Immature natural killer cell (primary cell): ENCODE data around the gene TMEM53. TPM values are rescaled to one million over a fixed set of nuclear protein-coding genes. Genes with fewer than 3 reads are reported as not detected.

Experiments used
- DNase-seq, 3 donors: peaks; one replicate each; pipeline ENCODE4 v3.0.0; 2022; ENCODE audit warnings: mixed read lengths in 1 of 3
- H3K27ac Mint-ChIP-seq, 6 donors: one replicate each; pipeline ENCODE4 v1.8.0; 2020; ENCODE audit warnings: mixed read lengths in 6 of 6, mild to moderate bottlenecking in 5 of 6, inconsistent platforms in 4 of 6, moderate library complexity in 3 of 6
- H3K27me3 Mint-ChIP-seq, 3 donors: one replicate each; pipeline ENCODE4 v1.8.0; 2020 to 2021; ENCODE audit warnings: low read depth in 3 of 3, mild to moderate bottlenecking in 3 of 3, mixed read lengths in 3 of 3, moderate library complexity in 3 of 3, inconsistent platforms in 1 of 3
- H3K36me3 Mint-ChIP-seq, 3 donors: one replicate each; pipeline ENCODE4 v1.8.0; 2020; ENCODE audit warnings: mixed read lengths in 3 of 3, inconsistent platforms in 2 of 3, mild to moderate bottlenecking in 2 of 3
- H3K4me1 Mint-ChIP-seq, 2 donors: one replicate each; pipeline ENCODE4 v1.8.0; 2020; ENCODE audit warnings: inconsistent platforms in 2 of 2, mild to moderate bottlenecking in 2 of 2, mixed read lengths in 2 of 2, moderate library complexity in 1 of 2
- H3K4me3 Mint-ChIP-seq, 5 donors: one replicate each; pipeline ENCODE4 v1.8.0; 2020; ENCODE audit warnings: mild to moderate bottlenecking in 5 of 5, mixed read lengths in 5 of 5, inconsistent platforms in 3 of 5, moderate library complexity in 3 of 5
- H3K9me3 Mint-ChIP-seq, 6 donors: one replicate each; pipeline ENCODE4 v1.8.0; 2020; ENCODE audit warnings: mild to moderate bottlenecking in 6 of 6, mixed read lengths in 6 of 6, inconsistent platforms in 4 of 6, moderate library complexity in 3 of 6
- polyA plus RNA-seq, 3 donors: library from polyadenylated mRNA; unstranded; fragments of 300-500 nt; fragmentation: Illumina TruSeq; gene quantifications; one replicate each; pipeline ENCODE4 v1.2.3, GENCODE V29; 2021

Gene TMEM53
- polyA plus RNA-seq, 3 donors from 2014 or later, result 4.2 to 8.8 (median 8.7) TPM

GRCh38 chr1:44693159-44693558, 18.9 kb upstream of the TMEM53 start:
- H3K36me3 Mint-ChIP-seq, result no peaks in the 10 kb centered on the region
- peak overlapping the region in 1 of 6 donors; percentile 6 for H3K27ac Mint-ChIP-seq
- peaks cover 1 to 5% (median 4%) of the 10 kb centered on the region in 3 donors for H3K27me3 Mint-ChIP-seq
- no peak for DNase-seq
- H3K4me1 Mint-ChIP-seq, result peaks cover 24 to 25% of the 10 kb centered on the region in 2 donors
- H3K9me3 Mint-ChIP-seq, result no peaks in the 10 kb centered on the region
- H3K4me3 Mint-ChIP-seq, result no peak overlapping the region

- H3K27ac Mint-ChIP-seq, result no peak overlapping the region
- no peak overlapping the region for H3K4me3 Mint-ChIP-seq
- H3K27me3 Mint-ChIP-seq, result peaks cover 3 to 4% (median 3%) of the 10 kb centered on the region in 3 donors
- no peaks in the 10 kb centered on the region for H3K4me1 Mint-ChIP-seq
- no peak for DNase-seq
- H3K36me3 Mint-ChIP-seq, result no peaks in the 10 kb centered on the region
- H3K9me3 Mint-ChIP-seq, result no peaks in the 10 kb centered on the region
Observed at GRCh38 chr1:44689447-44689765, 15.1 kb upstream of the TMEM53 start.

GRCh38 chr1:44688760-44689446, 14.6 kb upstream of the TMEM53 start:
- no peak overlapping the region for H3K27ac Mint-ChIP-seq
- no peak for DNase-seq
- no peaks in the 10 kb centered on the region for H3K4me1 Mint-ChIP-seq
- H3K36me3 Mint-ChIP-seq, result no peaks in the 10 kb centered on the region
- no peak overlapping the region for H3K4me3 Mint-ChIP-seq
- H3K9me3 Mint-ChIP-seq, result no peaks in the 10 kb centered on the region
- peaks cover 3 to 4% (median 3%) of the 10 kb centered on the region in 3 donors for H3K27me3 Mint-ChIP-seq

- Mint-ChIP-seq H3K9me3 (no peaks in the 10 kb centered on the region), H3K4me1 (no peaks in the 10 kb centered on the region), H3K36me3 (no peaks in the 10 kb centered on the region), H3K4me3 (no peak overlapping the region), H3K27me3 (peaks cover 0 to 4% (median 3%) of the 10 kb centered on the region in 3 donors), H3K27ac (no peak overlapping the region)
- DNase-seq, result no peak
Observed at GRCh38 chr1:44685881-44686280, 11.6 kb upstream of the TMEM53 start.

GRCh38 chr1:44685218-44685617, 10.9 kb upstream of the TMEM53 start:
- Mint-ChIP-seq H3K36me3 (no peaks in the 10 kb centered on the region), H3K4me1 (no peaks in the 10 kb centered on the region), H3K27ac (no peak overlapping the region), H3K4me3 (no peak overlapping the region), H3K27me3 (peaks cover 0 to 4% (median 3%) of the 10 kb centered on the region in 3 donors), H3K9me3 (no peaks in the 10 kb centered on the region)
- DNase-seq, result no peak

GRCh38 chr1:44684525-44684924, 10.2 kb upstream of the TMEM53 start:
- Mint-ChIP-seq H3K27me3 (peaks cover 0 to 4% (median 1%) of the 10 kb centered on the region in 3 donors), H3K4me1 (no peaks in the 10 kb centered on the region), H3K9me3 (no peaks in the 10 kb centered on the region), H3K36me3 (no peaks in the 10 kb centered on the region), H3K4me3 (no peak overlapping the region), H3K27ac (no peak overlapping the region)
- DNase-seq, result no peak

GRCh38 chr1:44682883-44683265, 8.6 kb upstream of the TMEM53 start:
- Mint-ChIP-seq H3K4me1 (no peaks in the 10 kb centered on the region), H3K4me3 (no peak overlapping the region), H3K27me3 (peaks cover 0 to 4% (median 1%) of the 10 kb centered on the region in 3 donors), H3K9me3 (no peaks in the 10 kb centered on the region), H3K27ac (peak overlapping the region in 2 of 6 donors; percentile 4 to 22), H3K36me3 (no peaks in the 10 kb centered on the region)
- no peak for DNase-seq

- Mint-ChIP-seq H3K4me1 (no peaks in the 10 kb centered on the region), H3K27ac (no peak overlapping the region), H3K9me3 (no peaks in the 10 kb centered on the region), H3K4me3 (no peak overlapping the region), H3K36me3 (no peaks in the 10 kb centered on the region), H3K27me3 (peaks cover 0 to 4% (median 1%) of the 10 kb centered on the region in 3 donors)
- no peak for DNase-seq
Observed at GRCh38 chr1:44681905-44682882, 7.9 kb upstream of the TMEM53 start.

- H3K4me1 Mint-ChIP-seq, result peaks cover 7 to 8% of the 10 kb centered on the region in 2 donors
- no peaks in the 10 kb centered on the region for H3K9me3 Mint-ChIP-seq
- H3K27me3 Mint-ChIP-seq, result peaks cover 0 to 4% (median under 1%) of the 10 kb centered on the region in 3 donors
- DNase-seq, result no peak
- no peak overlapping the region for H3K27ac Mint-ChIP-seq
- no peaks in the 10 kb centered on the region for H3K36me3 Mint-ChIP-seq
- no peak overlapping the region for H3K4me3 Mint-ChIP-seq
Observed at GRCh38 chr1:44679468-44679867, 5.2 kb upstream of the TMEM53 start.

GRCh38 chr1:44678626-44679025, 4.3 kb upstream of the TMEM53 start:
- no peak for DNase-seq
- Mint-ChIP-seq H3K9me3 (no peaks in the 10 kb centered on the region), H3K27ac (no peak overlapping the region), H3K4me3 (no peak overlapping the region), H3K4me1 (peaks cover 12% of the 10 kb centered on the region in 2 donors), H3K27me3 (peaks cover 2 to 5% (median 2%) of the 10 kb centered on the region in 3 donors), H3K36me3 (no peaks in the 10 kb centered on the region)

- Mint-ChIP-seq H3K27ac (no peak overlapping the region), H3K36me3 (no peaks in the 10 kb centered on the region), H3K27me3 (peaks cover 2 to 5% (median 5%) of the 10 kb centered on the region in 3 donors), H3K9me3 (no peaks in the 10 kb centered on the region), H3K4me1 (peaks cover 17% of the 10 kb centered on the region in 2 donors), H3K4me3 (no peak overlapping the region)
- no peak for DNase-seq
Observed at GRCh38 chr1:44678120-44678519, 3.8 kb upstream of the TMEM53 start.

- Mint-ChIP-seq H3K36me3 (no peaks in the 10 kb centered on the region), H3K27ac (no peak overlapping the region), H3K27me3 (peaks cover 2 to 5% (median 4%) of the 10 kb centered on the region in 3 donors), H3K4me3 (no peak overlapping the region), H3K4me1 (peaks cover 22 to 26% of the 10 kb centered on the region in 2 donors), H3K9me3 (no peaks in the 10 kb centered on the region)
- peak in 1 of 3 donors; percentile 7 for DNase-seq
Observed at GRCh38 chr1:44677201-44677766, 3.0 kb upstream of the TMEM53 start.

GRCh38 chr1:44676484-44677200, 2.4 kb upstream of the TMEM53 start:
- Mint-ChIP-seq H3K27me3 (peaks cover 2 to 5% (median 4%) of the 10 kb centered on the region in 3 donors), H3K4me1 (peaks cover 27 to 32% of the 10 kb centered on the region in 2 donors), H3K9me3 (no peaks in the 10 kb centered on the region), H3K36me3 (no peaks in the 10 kb centered on the region), H3K4me3 (no peak overlapping the region), H3K27ac (no peak overlapping the region)
- no peak for DNase-seq
